Nephron (organoid): ENCODE results near the gene FOXN4.

Experiments used
- H3K27ac Mint-ChIP-seq, 3 experiments: 2 replicates each; pipeline ENCODE4 v1.8.0; 2020; ENCODE audit warnings: mixed read lengths in 3 of 3, mild to moderate bottlenecking in 2 of 3, moderate library complexity in 1 of 3
- H3K27me3 Mint-ChIP-seq: 2 replicates; pipeline ENCODE4 v1.8.0; 2021; ENCODE audit warnings: low read depth, mild to moderate bottlenecking, moderate library complexity, mixed read lengths
- H3K36me3 Mint-ChIP-seq: 2 replicates; pipeline ENCODE4 v1.8.0; 2020; ENCODE audit warnings: low read depth, mixed read lengths
- H3K4me1 Mint-ChIP-seq: 2 replicates; pipeline ENCODE4 v1.8.0; 2020; ENCODE audit warnings: mixed read lengths
- H3K4me3 Mint-ChIP-seq, 3 experiments: 2 replicates each; pipeline ENCODE4 v1.8.0; 2020; ENCODE audit warnings: mild to moderate bottlenecking in 3 of 3, mixed read lengths in 3 of 3, moderate library complexity in 2 of 3
- H3K9me3 Mint-ChIP-seq: 2 replicates; pipeline ENCODE4 v1.8.0; 2020; ENCODE audit warnings: mixed read lengths
- CTCF ChIP-seq, 3 experiments: fragments of 200-600 bp; sonication (generic); IDR thresholded peaks; one replicate each; pipeline ENCODE4 v1.5.0; 2021; ENCODE audit warnings: antibody characterized with exemption in 3 of 3; ENCODE audit not compliant: unreplicated experiment in 3 of 3

Gene FOXN4

GRCh38 chr12:109253913-109254544 is 55.1 kb downstream of the FOXN4 start:
- H3K4me1 Mint-ChIP-seq, result peaks cover 11% of the 10 kb centered on the region
- H3K4me3 Mint-ChIP-seq, result no peak overlapping the region
- no peak for TF ChIP-seq CTCF (IDR thresholded peaks at IDR 0.05; ENCODE audit: unreplicated experiment in 3 of 3)
- H3K36me3 Mint-ChIP-seq, result peaks cover 53% of the 10 kb centered on the region
- H3K27me3 Mint-ChIP-seq, result no peaks in the 10 kb centered on the region
- H3K9me3 Mint-ChIP-seq, result peaks cover 18% of the 10 kb centered on the region
- H3K27ac Mint-ChIP-seq, result no peak overlapping the region

GRCh38 chr12:109252799-109253198 is 56.3 kb downstream of the FOXN4 start:
- peaks cover 11% of the 10 kb centered on the region for H3K4me1 Mint-ChIP-seq
- peaks cover 57% of the 10 kb centered on the region for H3K36me3 Mint-ChIP-seq
- no peaks in the 10 kb centered on the region for H3K27me3 Mint-ChIP-seq
- H3K27ac Mint-ChIP-seq, result no peak overlapping the region
- no peak for TF ChIP-seq CTCF (IDR thresholded peaks at IDR 0.05; ENCODE audit: unreplicated experiment in 3 of 3)
- H3K4me3 Mint-ChIP-seq, result no peak overlapping the region
- peaks cover 18% of the 10 kb centered on the region for H3K9me3 Mint-ChIP-seq

- peaks cover 17% of the 10 kb centered on the region for H3K9me3 Mint-ChIP-seq
- TF ChIP-seq CTCF (IDR thresholded peaks at IDR 0.05; ENCODE audit: unreplicated experiment in 3 of 3), result no peak
- H3K4me3 Mint-ChIP-seq, result no peak overlapping the region
- no peak overlapping the region for H3K27ac Mint-ChIP-seq
- H3K4me1 Mint-ChIP-seq, result peaks cover 11% of the 10 kb centered on the region
- no peaks in the 10 kb centered on the region for H3K27me3 Mint-ChIP-seq
- peaks cover 61% of the 10 kb centered on the region for H3K36me3 Mint-ChIP-seq
Measured at GRCh38 chr12:109250523-109250922, 58.6 kb downstream of the FOXN4 start.

- no peak overlapping the region for H3K4me3 Mint-ChIP-seq
- H3K9me3 Mint-ChIP-seq, result no peaks in the 10 kb centered on the region
- H3K36me3 Mint-ChIP-seq, result peaks cover 41% of the 10 kb centered on the region
- peaks cover 11% of the 10 kb centered on the region for H3K4me1 Mint-ChIP-seq
- TF ChIP-seq CTCF (IDR thresholded peaks at IDR 0.05; ENCODE audit: unreplicated experiment in 3 of 3), result no peak
- peak overlapping the region in 2 of 3 experiments; percentile 30 to 35 for H3K27ac Mint-ChIP-seq
- no peaks in the 10 kb centered on the region for H3K27me3 Mint-ChIP-seq
Measured at GRCh38 chr12:109247831-109248654, 61.0 kb downstream of the FOXN4 start.

GRCh38 chr12:109246221-109246620 is 62.9 kb downstream of the FOXN4 start:
- H3K36me3 Mint-ChIP-seq, result peaks cover 44% of the 10 kb centered on the region
- peaks cover 10% of the 10 kb centered on the region for H3K4me1 Mint-ChIP-seq
- no peaks in the 10 kb centered on the region for H3K9me3 Mint-ChIP-seq
- H3K4me3 Mint-ChIP-seq, result no peak overlapping the region
- no peak for TF ChIP-seq CTCF (IDR thresholded peaks at IDR 0.05; ENCODE audit: unreplicated experiment in 3 of 3)
- no peak overlapping the region for H3K27ac Mint-ChIP-seq
- H3K27me3 Mint-ChIP-seq, result no peaks in the 10 kb centered on the region
